ENCODE data around the gene IFFO2.

The IFFO2 gene

GRCh38 chr1:18955441-18956192 lies 859 bp downstream of the IFFO2 start:
- Histone ChIP-seq H3K27me3 (ENCODE audit: insufficient read depth, insufficient read length) (peaks cover 15% of the 10 kb centered on the region), H3K4me3 (ENCODE audit: insufficient read length, low read depth) (peak overlapping the region; percentile 70), H3K4me1 (ENCODE audit: insufficient read depth, insufficient read length) (peaks cover 18% of the 10 kb centered on the region), H3K9me3 (ENCODE audit: insufficient read depth, low read length) (no peaks in the 10 kb centered on the region), H3K36me3 (ENCODE audit: insufficient read depth, insufficient read length, low read length) (peaks cover 25% of the 10 kb centered on the region), H3K9ac (ENCODE audit: insufficient read length, low read depth) (peak overlapping the region; percentile 84)
- DNase-seq (ENCODE audit: low read depth, low spot score): no peak
- TF ChIP-seq ZNF274 (IDR thresholded peaks at IDR 0.05; ENCODE audit: low read depth, low read length) (no peak), YY1 (IDR thresholded peaks at IDR 0.05; ENCODE audit: insufficient read depth, insufficient read length) (no peak), SUZ12 (IDR thresholded peaks at IDR 0.05; ENCODE audit: extremely low read depth, insufficient read depth, insufficient read length) (no peak)

GRCh38 chr1:18955131-18955440 lies 1.4 kb downstream of the IFFO2 start:
- H3K9me3 ChIP-seq (ENCODE audit: insufficient read depth, low read length): no peaks in the 10 kb centered on the region
- H3K9ac ChIP-seq (ENCODE audit: insufficient read length, low read depth): peak overlapping the region; percentile 84
- peaks cover 23% of the 10 kb centered on the region for H3K4me1 ChIP-seq (ENCODE audit: insufficient read depth, insufficient read length)
- peaks cover 25% of the 10 kb centered on the region for H3K36me3 ChIP-seq (ENCODE audit: insufficient read depth, insufficient read length, low read length)
- DNase-seq (ENCODE audit: low read depth, low spot score): no peak
- H3K4me3 ChIP-seq (ENCODE audit: insufficient read length, low read depth): peak overlapping the region; percentile 70
- no peak for TF ChIP-seq ZNF274 (IDR thresholded peaks at IDR 0.05; ENCODE audit: low read depth, low read length)
- no peak for TF ChIP-seq SUZ12 (IDR thresholded peaks at IDR 0.05; ENCODE audit: extremely low read depth, insufficient read depth, insufficient read length)
- no peak for TF ChIP-seq YY1 (IDR thresholded peaks at IDR 0.05; ENCODE audit: insufficient read depth, insufficient read length)
- H3K27me3 ChIP-seq (ENCODE audit: insufficient read depth, insufficient read length): peaks cover 15% of the 10 kb centered on the region

GRCh38 chr1:18954270-18955071 lies 2.0 kb downstream of the IFFO2 start:
- H3K9ac ChIP-seq (ENCODE audit: insufficient read length, low read depth): no peak overlapping the region

GRCh38 chr1:18953731-18954231 lies 2.7 kb downstream of the IFFO2 start:
- no peak for DNase-seq (ENCODE audit: low read depth, low spot score)
- Histone ChIP-seq H3K27me3 (ENCODE audit: insufficient read depth, insufficient read length) (peaks cover 15% of the 10 kb centered on the region), H3K4me3 (ENCODE audit: insufficient read length, low read depth) (no peak overlapping the region), H3K36me3 (ENCODE audit: insufficient read depth, insufficient read length, low read length) (peaks cover 25% of the 10 kb centered on the region), H3K9ac (ENCODE audit: insufficient read length, low read depth) (no peak overlapping the region), H3K4me1 (ENCODE audit: insufficient read depth, insufficient read length) (peaks cover 30% of the 10 kb centered on the region), H3K9me3 (ENCODE audit: insufficient read depth, low read length) (no peaks in the 10 kb centered on the region)
- TF ChIP-seq YY1 (IDR thresholded peaks at IDR 0.05; ENCODE audit: insufficient read depth, insufficient read length): no peak
- no peak for TF ChIP-seq SUZ12 (IDR thresholded peaks at IDR 0.05; ENCODE audit: extremely low read depth, insufficient read depth, insufficient read length)
- TF ChIP-seq ZNF274 (IDR thresholded peaks at IDR 0.05; ENCODE audit: low read depth, low read length): no peak

More at GRCh38 chr1:18954270-18955071, 2.0 kb downstream of the IFFO2 start:
- no peak for TF ChIP-seq SUZ12 (IDR thresholded peaks at IDR 0.05; ENCODE audit: extremely low read depth, insufficient read depth, insufficient read length)
- no peak for TF ChIP-seq ZNF274 (IDR thresholded peaks at IDR 0.05; ENCODE audit: low read depth, low read length)
- no peak for TF ChIP-seq YY1 (IDR thresholded peaks at IDR 0.05; ENCODE audit: insufficient read depth, insufficient read length)
- peak overlapping the region; percentile 70 for H3K4me3 ChIP-seq (ENCODE audit: insufficient read length, low read depth)
- peaks cover 26% of the 10 kb centered on the region for H3K4me1 ChIP-seq (ENCODE audit: insufficient read depth, insufficient read length)
- peaks cover 15% of the 10 kb centered on the region for H3K27me3 ChIP-seq (ENCODE audit: insufficient read depth, insufficient read length)
- DNase-seq (ENCODE audit: low read depth, low spot score): no peak
- peaks cover 25% of the 10 kb centered on the region for H3K36me3 ChIP-seq (ENCODE audit: insufficient read depth, insufficient read length, low read length)
- H3K9me3 ChIP-seq (ENCODE audit: insufficient read depth, low read length): no peaks in the 10 kb centered on the region

- peaks cover 4% of the 10 kb centered on the region for H3K27me3 ChIP-seq (ENCODE audit: insufficient read depth, insufficient read length)
- peaks cover 29% of the 10 kb centered on the region for H3K4me1 ChIP-seq (ENCODE audit: insufficient read depth, insufficient read length)
- TF ChIP-seq SUZ12 (IDR thresholded peaks at IDR 0.05; ENCODE audit: extremely low read depth, insufficient read depth, insufficient read length) (no peak), ZNF274 (IDR thresholded peaks at IDR 0.05; ENCODE audit: low read depth, low read length) (no peak), YY1 (IDR thresholded peaks at IDR 0.05; ENCODE audit: insufficient read depth, insufficient read length) (no peak)
- no peak for DNase-seq (ENCODE audit: low read depth, low spot score)
- no peak overlapping the region for H3K9ac ChIP-seq (ENCODE audit: insufficient read length, low read depth)
- peaks cover 25% of the 10 kb centered on the region for H3K36me3 ChIP-seq (ENCODE audit: insufficient read depth, insufficient read length, low read length)
- no peaks in the 10 kb centered on the region for H3K9me3 ChIP-seq (ENCODE audit: insufficient read depth, low read length)
- H3K4me3 ChIP-seq (ENCODE audit: insufficient read length, low read depth): no peak overlapping the region
Observed at GRCh38 chr1:18951818-18952391, 4.6 kb downstream of the IFFO2 start.

- H3K4me3 ChIP-seq (ENCODE audit: insufficient read length, low read depth): no peak overlapping the region
- no peaks in the 10 kb centered on the region for H3K9me3 ChIP-seq (ENCODE audit: insufficient read depth, low read length)
- H3K4me1 ChIP-seq (ENCODE audit: insufficient read depth, insufficient read length): peaks cover 29% of the 10 kb centered on the region
- H3K27me3 ChIP-seq (ENCODE audit: insufficient read depth, insufficient read length): peaks cover 4% of the 10 kb centered on the region
- H3K36me3 ChIP-seq (ENCODE audit: insufficient read depth, insufficient read length, low read length): peaks cover 25% of the 10 kb centered on the region
- no peak for TF ChIP-seq ZNF274 (IDR thresholded peaks at IDR 0.05; ENCODE audit: low read depth, low read length)
- no peak for TF ChIP-seq SUZ12 (IDR thresholded peaks at IDR 0.05; ENCODE audit: extremely low read depth, insufficient read depth, insufficient read length)
- TF ChIP-seq YY1 (IDR thresholded peaks at IDR 0.05; ENCODE audit: insufficient read depth, insufficient read length): no peak
- DNase-seq (ENCODE audit: low read depth, low spot score): no peak
- H3K9ac ChIP-seq (ENCODE audit: insufficient read length, low read depth): peak overlapping the region; percentile 23
Observed at GRCh38 chr1:18951416-18951815, 5.1 kb downstream of the IFFO2 start.
